HG02588 (cell line): ENCODE measurements around the gene RXYLT1.
"Not testable (repeated sequence)": the region's sequence is repeated elsewhere in the genome, so short reads cannot be mapped to it uniquely, and the experiment has no call there.

Experiments
- ATAC-seq: cut with Tn5 transposase; IDR thresholded peaks from one replicate; pipeline ENCODE4 v1.9.1; 2021; ENCODE audit warnings: mild to moderate bottlenecking, moderate library complexity; ENCODE audit not compliant: unreplicated experiment

RXYLT1 gene

GRCh38 chr12:63841571-63841970 is 61.9 kb downstream of the RXYLT1 start:
- no peak for ATAC-seq

DNA sequence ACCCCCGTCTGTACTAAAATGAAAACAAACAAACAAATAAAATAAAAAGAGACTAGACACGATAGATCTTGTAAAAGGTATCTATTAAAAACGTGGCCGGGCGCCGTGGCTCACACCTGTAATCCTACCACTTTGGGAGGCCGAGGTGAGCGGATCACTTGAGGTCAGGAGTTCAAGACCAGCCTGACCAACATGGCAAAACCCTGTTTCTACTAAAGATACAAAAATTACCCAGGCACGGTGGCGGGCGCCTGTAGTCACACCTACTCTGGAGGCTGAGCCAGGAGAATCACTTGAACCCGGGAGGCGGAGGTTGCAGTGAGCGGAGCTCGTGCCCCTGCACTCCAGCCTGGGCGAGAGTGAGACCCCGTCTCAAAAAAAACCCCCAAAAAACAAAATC is 63.0 kb downstream of the RXYLT1 start:
- ATAC-seq = not testable (repeated sequence)

DNA sequence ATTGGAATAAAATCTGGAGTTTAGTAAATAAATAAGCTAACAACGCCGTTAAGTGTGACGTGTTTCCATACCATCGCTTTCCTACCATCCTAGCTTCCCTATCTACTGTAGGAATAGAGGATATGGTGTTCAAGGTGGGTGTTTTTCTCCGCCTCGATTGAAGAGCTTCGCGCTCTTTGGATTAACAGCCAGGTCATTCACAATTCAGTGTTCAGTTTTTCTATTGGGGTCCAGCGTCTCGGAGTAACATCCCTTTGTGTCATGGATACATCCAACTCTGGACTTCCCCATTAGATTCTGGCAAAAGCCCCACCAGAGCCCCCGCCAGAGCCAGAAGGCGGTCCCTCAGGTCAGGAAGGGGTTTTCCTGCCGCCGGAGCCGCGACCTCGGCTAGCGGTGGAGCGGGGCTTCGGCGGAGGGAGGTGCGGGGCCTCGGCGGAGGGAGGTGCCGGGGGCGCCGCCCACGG is 63.6 kb downstream of the RXYLT1 start:
- ATAC-seq = no peak

DNA sequence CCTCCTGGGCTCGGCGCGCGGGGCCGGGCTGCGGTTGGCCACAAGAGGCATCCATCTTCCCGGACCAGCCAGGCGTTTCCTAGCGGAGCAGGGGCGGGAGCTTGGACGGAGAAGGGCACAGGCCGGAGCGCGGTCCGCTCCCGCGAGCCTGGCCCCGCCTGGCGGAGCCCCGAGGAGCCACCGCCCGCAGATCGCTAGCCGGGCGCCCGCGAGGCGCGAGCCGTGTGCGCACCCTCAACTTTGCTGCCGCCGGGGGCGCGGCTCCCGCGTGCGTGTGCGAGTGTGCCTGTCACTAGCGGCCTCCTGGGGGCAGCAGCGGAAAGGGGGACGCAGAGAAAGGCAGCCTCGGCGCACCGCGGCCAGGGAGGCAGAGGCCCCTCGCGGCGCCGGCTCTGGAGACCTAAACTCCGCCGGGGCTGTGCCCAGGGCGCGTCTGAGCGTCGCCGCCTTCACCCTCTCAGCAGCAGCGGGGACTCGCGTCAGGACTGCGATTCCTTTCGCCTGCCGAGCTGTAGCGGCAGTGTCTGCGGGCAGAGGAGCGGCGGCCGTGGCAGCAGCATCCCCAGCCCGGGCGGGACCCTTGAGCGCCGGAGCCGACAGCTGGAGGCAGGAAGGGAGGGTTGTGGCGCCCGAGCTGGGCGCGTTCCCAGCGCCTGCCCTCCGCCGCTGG is 64.1 kb downstream of the RXYLT1 start:
- ATAC-seq = peak; percentile 97

GRCh38 chr12:63844391-63845341 is 65.0 kb downstream of the RXYLT1 start, which contains the start of gene SRGAP1:
Gene SRGAP1, plus strand, starts transcription at chr12:63844700. Its CDS starts 117 bp downstream, at chr12:63844817.
- ATAC-seq = no peak

DNA sequence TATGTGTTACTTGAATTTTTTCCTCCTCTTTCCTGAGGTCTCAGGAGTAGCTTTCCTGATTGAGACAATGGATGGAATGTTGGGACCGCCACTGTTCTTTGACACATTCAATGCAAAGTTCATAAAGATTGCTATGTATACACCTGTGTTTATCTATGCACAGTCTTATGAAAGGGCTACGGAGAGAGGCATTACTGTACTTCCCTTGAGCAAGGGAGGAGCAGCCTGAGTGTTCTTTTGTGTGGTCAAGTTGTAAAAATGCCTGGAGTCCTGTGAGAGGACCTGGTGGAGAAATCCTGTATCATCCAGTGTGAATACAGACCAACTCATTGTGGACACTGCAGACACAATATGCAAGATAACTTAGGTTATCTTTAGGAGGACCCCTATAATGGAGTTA is 66.0 kb downstream of the RXYLT1 start:
- ATAC-seq = no peak

GRCh38 chr12:63846238-63846967 is 66.7 kb downstream of the RXYLT1 start:
- no peak for ATAC-seq

GRCh38 chr12:63848450-63848849 is 68.7 kb downstream of the RXYLT1 start:
- no peak for ATAC-seq

DNA sequence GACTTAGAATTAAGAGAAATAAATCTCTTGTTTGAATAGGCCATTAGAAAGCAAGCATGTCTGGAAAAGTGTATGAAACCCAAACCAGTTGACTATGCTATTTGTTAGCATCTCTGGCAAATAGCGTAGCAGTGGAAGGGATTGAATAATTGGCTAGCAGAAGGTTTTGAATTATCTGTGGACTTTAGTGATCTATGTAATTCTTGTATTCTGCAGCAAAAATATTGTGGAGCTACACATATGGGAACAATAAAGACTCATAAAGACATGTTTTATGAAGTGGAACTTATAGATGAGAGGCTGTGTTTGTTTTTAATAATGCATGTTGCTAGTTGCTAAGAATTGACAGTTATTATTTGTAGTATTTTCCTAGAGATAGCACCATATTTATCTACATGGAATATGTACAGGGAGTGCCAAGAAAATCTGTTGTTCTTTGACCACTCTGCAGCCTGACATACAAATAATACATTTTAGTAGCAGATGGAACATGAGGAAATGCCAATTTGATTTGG is 69.5 kb downstream of the RXYLT1 start:
- no peak for ATAC-seq

DNA sequence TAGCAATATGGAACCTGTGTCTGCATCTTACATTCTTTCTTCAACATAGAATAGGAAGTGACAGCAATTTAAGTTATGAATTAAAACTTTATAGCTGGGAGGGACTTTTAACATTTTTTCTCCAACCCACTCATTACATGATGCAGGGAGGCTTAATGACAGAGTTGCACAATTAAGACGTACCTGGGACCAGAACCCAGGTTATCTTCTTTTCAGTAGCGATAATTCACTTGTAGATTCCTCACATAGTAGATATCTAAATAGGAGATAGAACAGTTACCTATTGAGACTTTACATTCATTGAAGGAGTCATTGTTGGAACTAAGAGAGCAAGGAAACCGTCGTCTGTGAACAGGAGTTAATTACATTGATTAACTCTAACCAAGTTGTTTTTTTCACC is 69.9 kb downstream of the RXYLT1 start:
- ATAC-seq = no peak

- ATAC-seq = no peak
Measured at GRCh38 chr12:63853978-63854377, 74.3 kb downstream of the RXYLT1 start.

GRCh38 chr12:63855299-63855698 is 75.6 kb downstream of the RXYLT1 start:
- no peak for ATAC-seq

GRCh38 chr12:63857771-63858670 is 78.3 kb downstream of the RXYLT1 start:
- ATAC-seq = no peak
